SK-N-SH treated with all-trans-retinoic acid at 6 μM for 48 hours (cell line): ENCODE results near the gene SNX9.

Source experiments
- ARNTL ChIP-seq: fragments of 450-650 bp; formaldehyde crosslinking; IDR thresholded peaks from 2 replicates; pipeline ENCODE4 v1.5.0; 2020; ENCODE audit warnings: low read depth, mild to moderate bottlenecking, moderate library complexity, borderline replicate concordance
- CREB5 ChIP-seq: fragments of 250-450 bp; sonication (Bioruptor Pico); IDR thresholded peaks from 2 replicates; pipeline ENCODE4 v1.5.1; 2020; ENCODE audit warnings: low read depth, mild to moderate bottlenecking, moderate library complexity
- CSDC2 ChIP-seq: fragments of 250-450 bp; sonication (Bioruptor Pico); IDR thresholded peaks from 2 replicates; pipeline ENCODE4 v1.5.0; 2020; ENCODE audit warnings: mild to moderate bottlenecking, moderate library complexity
- CSRNP3 ChIP-seq: fragments of 250-450 bp; sonication (Bioruptor Pico); IDR thresholded peaks from 2 replicates; pipeline ENCODE4 v1.5.1; 2021; ENCODE audit warnings: mild to moderate bottlenecking, moderate library complexity
- PATZ1 ChIP-seq: fragments of 250-450 bp; sonication (Bioruptor Pico); IDR thresholded peaks from 2 replicates; pipeline ENCODE4 v1.8.0; 2020; ENCODE audit warnings: mild to moderate bottlenecking, moderate library complexity, borderline replicate concordance
- TCF4 ChIP-seq: fragments of 250-450 bp; sonication (Bioruptor Pico); IDR thresholded peaks from 2 replicates; pipeline ENCODE4 v1.8.0; 2021; ENCODE audit warnings: mild to moderate bottlenecking, moderate library complexity, borderline replicate concordance
- ZFP3 ChIP-seq: fragments of 250-450 bp; sonication (Bioruptor Pico); IDR thresholded peaks from 2 replicates; pipeline ENCODE4 v1.5.0; 2020; ENCODE audit warnings: mild to moderate bottlenecking, moderate library complexity
- ZNF8 ChIP-seq: fragments of 450-650 bp; formaldehyde crosslinking; IDR thresholded peaks from 2 replicates; pipeline ENCODE4 v1.5.0; 2020; ENCODE audit warnings: mild to moderate bottlenecking, moderate library complexity

DNA sequence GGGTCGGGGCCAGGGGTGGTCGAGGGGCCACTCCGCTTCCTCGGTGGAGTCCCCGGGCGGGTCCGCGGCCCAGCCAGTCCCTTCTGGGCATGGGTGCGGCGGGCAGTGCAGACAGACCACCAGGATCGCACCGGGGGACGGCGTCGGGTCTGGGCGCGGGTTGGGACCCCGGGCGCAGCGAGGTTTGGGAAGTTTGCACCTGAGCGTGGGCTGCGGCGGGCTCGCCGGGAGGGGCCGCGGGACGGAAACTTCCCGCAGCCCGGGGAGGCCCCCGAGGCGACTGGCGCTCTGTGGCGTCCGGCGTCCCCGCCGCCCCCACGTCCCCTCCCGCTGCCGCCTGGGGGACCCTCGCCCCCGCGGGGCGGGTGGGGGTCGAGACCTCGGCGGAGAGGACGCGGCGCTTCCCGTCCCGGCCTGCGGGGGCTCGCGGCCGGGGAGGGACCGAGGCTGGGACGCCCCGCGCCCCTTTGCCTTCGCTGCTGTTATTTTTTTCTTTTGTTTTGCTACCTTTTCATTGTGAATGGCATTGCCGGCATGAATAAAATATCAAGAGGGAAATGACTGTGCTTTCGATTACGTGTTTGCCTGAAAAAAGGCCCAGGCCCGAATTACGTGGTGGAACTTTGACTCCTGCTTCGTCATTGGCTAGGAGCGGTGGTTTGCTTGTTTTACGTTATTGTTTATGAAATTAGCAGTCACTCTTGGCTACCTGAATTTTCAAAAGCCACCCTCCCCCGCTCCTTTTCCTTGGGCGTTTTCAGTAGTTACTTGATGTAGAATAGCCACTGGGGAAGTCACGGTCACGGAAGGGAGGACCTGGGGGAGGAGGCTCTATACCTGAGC is 703 bp downstream of the SNX9 start:
- TF ChIP-seq ARNTL (CRISPR knock-in tag) (no peak), TCF4 (no peak), ZNF8 (CRISPR knock-in tag) (no peak), PATZ1 (CRISPR knock-in tag) (no peak), CSDC2 (CRISPR knock-in tag) (no peak), ZFP3 (CRISPR knock-in tag) (no peak), CREB5 (CRISPR knock-in tag) (no peak), CSRNP3 (no peak)
